ENCODE data around the gene KRT222.

DNA sequence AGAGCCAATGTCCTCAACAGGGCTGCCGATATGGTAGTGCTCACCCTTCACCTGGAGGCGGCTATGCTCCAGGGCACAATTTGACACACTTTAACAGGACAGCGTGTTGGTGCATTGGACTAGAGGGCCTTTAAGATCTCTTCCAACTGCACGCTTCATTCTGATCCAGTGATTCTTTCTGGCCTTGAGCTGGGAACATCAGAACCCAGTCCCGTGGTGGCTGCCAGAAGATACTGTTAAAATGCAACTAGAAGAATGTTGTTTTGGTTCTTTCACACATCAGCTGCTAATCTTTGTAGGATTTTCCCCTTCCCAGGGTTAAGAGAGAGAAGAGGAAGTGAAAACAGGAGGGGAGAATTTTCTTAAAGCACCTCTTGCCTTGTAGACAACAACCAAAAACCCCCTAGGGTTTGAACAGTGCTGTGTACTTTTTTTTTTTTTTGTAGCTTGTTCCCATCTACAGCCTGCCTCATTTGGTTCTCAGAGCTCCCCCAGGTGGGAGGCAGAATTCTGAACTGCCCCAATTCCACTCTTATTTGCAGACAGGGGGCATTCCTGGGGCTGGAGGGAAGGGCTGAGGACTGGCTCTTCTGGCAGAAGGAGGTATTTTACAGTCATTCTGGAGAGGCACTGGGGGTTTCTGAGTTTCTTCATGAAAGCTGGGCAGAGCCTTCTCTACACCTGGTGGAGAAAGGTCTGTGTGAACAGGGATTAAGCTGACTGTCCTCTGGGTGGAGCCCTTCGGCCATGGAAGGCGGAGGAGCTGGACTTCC lies 49.7 kb downstream of the KRT222 start:
- TF ChIP-seq POLR2A (IDR thresholded peaks at IDR 0.05; ENCODE audit: low read length) (no peak), GATA1 (IDR thresholded peaks at IDR 0.05; ENCODE audit: low read depth, low read length) (no peak)

All from erythroblast (primary cell).